ENCODE results near the gene CRELD2. TPM values are rescaled to one million over a fixed set of nuclear protein-coding genes. Genes with fewer than 3 reads are reported as not detected.

CRELD2 gene
- total RNA-seq, 2 experiments from 2014 or later = 15.2 to 16.4 TPM

DNA sequence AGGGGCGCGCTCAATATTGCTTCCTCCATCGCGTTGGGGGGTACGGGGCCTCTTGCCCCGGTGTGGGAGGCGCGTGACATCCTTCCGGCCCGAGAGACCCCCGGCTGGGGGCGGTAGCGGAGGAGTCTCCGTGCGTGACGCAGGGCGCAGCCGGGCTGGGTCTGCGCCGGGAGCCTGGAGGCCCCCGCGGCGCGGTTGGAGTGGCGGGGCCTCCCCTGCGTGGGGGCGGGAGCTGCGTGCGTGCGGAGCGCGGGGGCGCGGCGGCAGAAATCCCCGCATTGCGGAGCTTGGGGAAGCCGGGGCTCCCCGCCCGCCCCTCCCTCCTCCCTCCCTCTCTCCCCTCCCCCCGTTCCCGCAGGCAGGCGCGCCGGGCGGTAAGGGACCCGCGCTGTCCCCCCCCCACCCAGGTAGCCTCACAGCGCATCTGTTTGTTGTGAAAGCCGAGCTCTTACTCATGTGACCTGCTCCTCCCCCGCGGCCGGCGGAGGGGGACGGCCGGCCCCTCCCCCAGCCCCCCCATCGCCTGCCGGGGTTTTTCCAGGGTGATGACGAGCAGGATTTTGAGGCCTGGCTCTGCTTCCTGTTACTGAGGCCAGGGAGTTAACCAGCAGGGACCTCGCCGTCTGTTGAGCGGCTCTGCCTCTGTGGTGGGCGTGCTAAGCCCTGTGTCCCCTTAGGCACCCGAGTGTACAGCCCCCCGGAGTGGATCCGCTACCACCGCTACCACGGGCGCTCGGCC is 43.7 kb downstream of the CRELD2 start:
- peak; percentile 34 for ATAC-seq
- ChIA-PET POLR2A (interaction anchor here (1.2 to 4.7 kb wide), 8 partner anchors 9 to 44 kb away, joined by 3 to 46 read pairs (median 6); partner anchors contain the start of genes ALG12 and CRELD2), CTCF (interaction anchor here (0.5 to 2.7 kb wide), 5 partner anchors 10 to 289 kb away, joined by 3 to 19 read pairs (median 3); partner anchors contain the start of gene HDAC10)
- Mint-ChIP-seq H3K27ac (peak overlapping the region; percentile 93), H3K36me3 (ENCODE audit: low read depth) (peaks cover 32% of the 10 kb centered on the region), H3K9me3 (ENCODE audit: low read depth) (no peaks in the 10 kb centered on the region), H3K4me3 (peak overlapping the region; percentile 93), H3K4me1 (peaks cover 34% of the 10 kb centered on the region), H3K27me3 (no peaks in the 10 kb centered on the region)
- DNase-seq = peak; percentile 96
- intact Hi-C loops (cut with DNase I, micrococcal nuclease) = loop anchor here (1.0 to 5.0 kb wide), 7 partner anchors 15 to 660 kb away; partner anchors contain the start of genes PPP6R2 (in 1 of the 2) and SCO2 (in 1 of the 2)

DNA sequence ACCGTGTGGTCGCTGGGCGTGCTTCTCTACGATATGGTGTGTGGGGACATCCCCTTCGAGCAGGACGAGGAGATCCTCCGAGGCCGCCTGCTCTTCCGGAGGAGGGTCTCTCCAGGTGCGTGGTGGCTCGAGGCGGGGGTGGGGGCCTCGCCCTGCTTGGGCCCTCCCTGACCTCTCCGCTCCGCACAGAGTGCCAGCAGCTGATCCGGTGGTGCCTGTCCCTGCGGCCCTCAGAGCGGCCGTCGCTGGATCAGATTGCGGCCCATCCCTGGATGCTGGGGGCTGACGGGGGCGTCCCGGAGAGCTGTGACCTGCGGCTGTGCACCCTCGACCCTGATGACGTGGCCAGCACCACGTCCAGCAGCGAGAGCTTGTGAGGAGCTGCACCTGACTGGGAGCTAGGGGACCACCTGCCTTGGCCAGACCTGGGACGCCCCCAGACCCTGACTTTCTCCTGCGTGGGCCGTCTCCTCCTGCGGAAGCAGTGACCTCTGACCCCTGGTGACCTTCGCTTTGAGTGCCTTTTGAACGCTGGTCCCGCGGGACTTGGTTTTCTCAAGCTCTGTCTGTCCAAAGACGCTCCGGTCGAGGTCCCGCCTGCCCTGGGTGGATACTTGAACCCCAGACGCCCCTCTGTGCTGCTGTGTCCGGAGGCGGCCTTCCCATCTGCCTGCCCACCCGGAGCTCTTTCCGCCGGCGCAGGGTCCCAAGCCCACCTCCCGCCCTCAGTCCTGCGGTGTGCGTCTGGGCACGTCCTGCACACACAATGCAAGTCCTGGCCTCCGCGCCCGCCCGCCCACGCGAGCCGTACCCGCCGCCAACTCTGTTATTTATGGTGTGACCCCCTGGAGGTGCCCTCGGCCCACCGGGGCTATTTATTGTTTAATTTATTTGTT is 44.6 kb downstream of the CRELD2 start:
- peak overlapping the region; percentile 85 for H3K27ac Mint-ChIP-seq
- intact Hi-C loops (cut with DNase I, micrococcal nuclease) = loop anchor here (1.0 to 5.0 kb wide), 7 partner anchors 14 to 659 kb away; partner anchors contain the start of genes PPP6R2 (in 1 of the 2) and SCO2 (in 1 of the 2)
- POLR2A ChIA-PET = interaction anchor here (0.6 to 4.7 kb wide), 9 partner anchors 9 to 233 kb away, joined by 3 to 46 read pairs (median 5); partner anchors contain the start of genes ALG12 and CRELD2
- no peaks in the 10 kb centered on the region for H3K9me3 Mint-ChIP-seq (ENCODE audit: low read depth)
- CTCF ChIA-PET = interaction anchor here (1.4 to 2.7 kb wide), 2 partner anchors 12 to 32 kb away, joined by 3 to 19 read pairs; no protein-coding TSS in a partner anchor
- H3K36me3 Mint-ChIP-seq (ENCODE audit: low read depth) = peaks cover 33% of the 10 kb centered on the region
- no peaks in the 10 kb centered on the region for H3K27me3 Mint-ChIP-seq
- ATAC-seq (no peak), DNase-seq (peak; percentile 33)
- H3K4me3 Mint-ChIP-seq = peak overlapping the region; percentile 93
- H3K4me1 Mint-ChIP-seq = peaks cover 42% of the 10 kb centered on the region

DNA sequence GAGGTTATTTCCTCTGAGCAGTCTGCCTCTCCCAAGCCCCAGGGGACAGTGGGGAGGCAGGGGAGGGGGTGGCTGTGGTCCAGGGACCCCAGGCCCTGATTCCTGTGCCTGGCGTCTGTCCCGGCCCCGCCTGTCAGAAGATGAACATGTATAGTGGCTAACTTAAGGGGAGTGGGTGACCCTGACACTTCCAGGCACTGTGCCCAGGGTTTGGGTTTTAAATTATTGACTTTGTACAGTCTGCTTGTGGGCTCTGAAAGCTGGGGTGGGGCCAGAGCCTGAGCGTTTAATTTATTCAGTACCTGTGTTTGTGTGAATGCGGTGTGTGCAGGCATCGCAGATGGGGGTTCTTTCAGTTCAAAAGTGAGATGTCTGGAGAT is 45.2 kb downstream of the CRELD2 start:
- Mint-ChIP-seq H3K4me1 (peaks cover 41% of the 10 kb centered on the region), H3K36me3 (ENCODE audit: low read depth) (peaks cover 33% of the 10 kb centered on the region), H3K27ac (peak overlapping the region; percentile 85), H3K27me3 (no peaks in the 10 kb centered on the region), H3K9me3 (ENCODE audit: low read depth) (no peaks in the 10 kb centered on the region), H3K4me3 (peak overlapping the region; percentile 93)
- DNase-seq (peak; percentile 6), ATAC-seq (no peak)
- POLR2A ChIA-PET = interaction anchor here (1.4 to 4.7 kb wide), 3 partner anchors 8 to 29 kb away, joined by 3 to 46 read pairs (median 21); no protein-coding TSS in a partner anchor
- CTCF ChIA-PET = interaction anchor here (2.7 kb wide), 1 partner anchor 33 kb away, joined by 19 read pairs; no protein-coding TSS in a partner anchor
- intact Hi-C loops (cut with DNase I, micrococcal nuclease) = loop anchor here (2.0 to 5.0 kb wide), 6 partner anchors 13 to 659 kb away; partner anchors contain the start of genes PPP6R2 (in 1 of the 2) and SCO2 (in 1 of the 2)

DNA sequence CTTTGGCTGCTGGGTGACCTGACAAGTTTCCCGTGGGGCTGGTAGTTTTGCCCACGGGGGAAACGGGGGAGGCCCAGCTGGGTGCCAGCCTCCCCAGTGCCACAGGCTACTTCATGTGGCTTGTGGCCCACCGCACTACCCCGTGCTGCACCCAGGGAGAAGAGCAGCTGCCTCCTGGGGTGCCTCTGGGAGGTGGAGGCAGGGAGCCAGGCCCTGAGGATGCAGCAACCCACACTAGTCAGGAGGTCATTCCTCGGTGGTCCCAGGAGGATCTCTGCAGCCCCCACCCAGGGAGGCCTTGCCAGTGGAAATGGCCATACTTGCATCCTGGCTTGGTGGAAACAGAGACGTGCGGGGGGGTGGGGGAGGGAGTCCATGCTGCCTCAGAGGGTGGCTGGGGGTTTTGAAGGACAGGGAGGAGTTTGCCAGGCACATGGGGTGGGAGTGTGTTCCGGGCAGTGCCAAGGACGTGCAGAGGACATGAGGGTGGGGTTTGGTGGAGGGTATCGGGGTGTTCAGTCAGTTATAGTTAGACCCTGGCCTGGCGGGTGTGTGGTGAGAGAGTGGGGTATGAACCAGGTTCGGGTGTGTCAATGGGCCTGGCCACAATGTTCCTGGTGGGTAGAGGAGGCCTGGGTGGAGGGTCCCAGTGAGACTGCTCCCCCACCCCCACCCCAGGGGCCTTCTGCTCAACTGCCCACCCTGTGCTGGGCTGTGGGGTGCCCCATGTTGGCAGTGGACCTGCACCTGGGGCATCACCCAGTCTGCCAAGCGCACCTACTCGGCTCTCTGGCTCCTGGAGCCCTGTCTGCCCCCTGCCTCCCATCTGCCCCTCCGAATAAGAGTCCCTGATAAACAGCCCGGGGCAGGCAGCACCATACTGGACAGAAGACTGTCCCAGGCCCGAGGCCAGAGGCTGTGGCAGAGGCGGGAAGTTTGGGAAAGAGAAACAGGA is 46.0 kb downstream of the CRELD2 start:
- ChIA-PET CTCF (interaction anchor here (2.7 kb wide), 1 partner anchor 33 kb away, joined by 19 read pairs; no protein-coding TSS in a partner anchor), POLR2A (no interaction called here)
- intact Hi-C loops (cut with DNase I, micrococcal nuclease) = loop anchor here in 1 of 2 experiments (5.0 kb wide), 4 partner anchors 378 to 658 kb away; partner anchors contain the start of genes PPP6R2 and SCO2
- Mint-ChIP-seq H3K27ac (peak overlapping the region; percentile 85), H3K36me3 (ENCODE audit: low read depth) (peaks cover 33% of the 10 kb centered on the region), H3K4me3 (peak overlapping the region; percentile 93), H3K27me3 (no peaks in the 10 kb centered on the region), H3K9me3 (ENCODE audit: low read depth) (no peaks in the 10 kb centered on the region), H3K4me1 (peaks cover 35% of the 10 kb centered on the region)
- ATAC-seq (no peak), DNase-seq (peak; percentile 33)

DNA sequence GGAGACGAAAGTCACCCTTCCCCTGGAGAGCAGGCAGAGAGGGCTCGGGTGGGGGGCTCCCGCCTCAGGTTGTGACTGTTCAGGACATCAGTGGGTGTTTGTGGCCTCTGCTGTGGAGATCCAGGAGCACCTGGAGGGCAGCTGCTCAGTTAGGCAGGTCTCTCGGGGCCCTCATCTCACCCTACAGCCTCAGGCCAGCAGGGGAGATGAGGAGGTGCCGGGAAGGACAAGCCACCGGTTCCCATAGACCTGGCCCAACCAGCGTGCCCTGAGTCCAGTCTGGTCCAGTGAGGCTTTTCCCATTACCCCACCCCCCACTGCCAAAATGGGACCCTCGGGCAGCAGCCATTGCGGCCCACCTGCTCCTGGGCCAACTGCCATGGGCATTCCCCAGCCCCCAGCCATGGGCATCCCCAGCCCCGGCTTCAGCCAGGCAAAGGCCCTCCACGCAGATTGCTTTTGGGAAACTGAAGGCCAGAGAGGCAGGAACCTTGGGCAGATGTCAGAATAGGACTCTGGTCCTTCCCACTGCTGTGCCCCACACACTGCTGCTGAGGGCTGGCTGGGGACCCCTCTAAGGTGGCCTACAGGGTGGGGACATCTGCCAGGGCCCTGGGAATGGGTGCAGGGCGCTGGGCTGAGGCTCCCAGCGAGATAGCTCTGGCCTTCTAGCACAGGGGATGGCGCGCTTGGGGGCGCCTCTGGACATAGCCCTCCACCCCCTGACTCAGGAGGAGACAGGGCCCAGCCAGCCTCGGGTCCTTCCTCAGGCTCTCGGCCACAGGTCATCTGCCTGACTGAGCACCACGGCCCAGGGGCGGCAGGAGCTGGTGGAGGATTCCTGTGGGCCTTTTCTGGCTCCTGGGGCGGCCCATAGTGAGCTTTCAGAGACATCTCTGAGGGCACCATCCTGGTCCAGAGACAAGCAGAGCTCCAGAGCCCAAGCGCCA is 46.9 kb downstream of the CRELD2 start:
- H3K36me3 Mint-ChIP-seq (ENCODE audit: low read depth) = peaks cover 33% of the 10 kb centered on the region
- H3K27ac Mint-ChIP-seq = peak overlapping the region; percentile 85
- intact Hi-C loops (cut with DNase I, micrococcal nuclease) = no loop called here
- peak; percentile 42 for DNase-seq
- no peaks in the 10 kb centered on the region for H3K27me3 Mint-ChIP-seq
- peak overlapping the region; percentile 93 for H3K4me3 Mint-ChIP-seq
- H3K9me3 Mint-ChIP-seq (ENCODE audit: low read depth) = no peaks in the 10 kb centered on the region
- POLR2A ChIA-PET = interaction anchor here (1.4 to 3.1 kb wide), 2 partner anchors 29 to 140 kb away, joined by 3 to 15 read pairs; no protein-coding TSS in a partner anchor
- CTCF ChIA-PET = interaction anchor here (0.6 kb wide), 1 partner anchor 35 kb away, joined by 3 read pairs; no protein-coding TSS in a partner anchor
- peaks cover 42% of the 10 kb centered on the region for H3K4me1 Mint-ChIP-seq
- no peak for ATAC-seq

DNA sequence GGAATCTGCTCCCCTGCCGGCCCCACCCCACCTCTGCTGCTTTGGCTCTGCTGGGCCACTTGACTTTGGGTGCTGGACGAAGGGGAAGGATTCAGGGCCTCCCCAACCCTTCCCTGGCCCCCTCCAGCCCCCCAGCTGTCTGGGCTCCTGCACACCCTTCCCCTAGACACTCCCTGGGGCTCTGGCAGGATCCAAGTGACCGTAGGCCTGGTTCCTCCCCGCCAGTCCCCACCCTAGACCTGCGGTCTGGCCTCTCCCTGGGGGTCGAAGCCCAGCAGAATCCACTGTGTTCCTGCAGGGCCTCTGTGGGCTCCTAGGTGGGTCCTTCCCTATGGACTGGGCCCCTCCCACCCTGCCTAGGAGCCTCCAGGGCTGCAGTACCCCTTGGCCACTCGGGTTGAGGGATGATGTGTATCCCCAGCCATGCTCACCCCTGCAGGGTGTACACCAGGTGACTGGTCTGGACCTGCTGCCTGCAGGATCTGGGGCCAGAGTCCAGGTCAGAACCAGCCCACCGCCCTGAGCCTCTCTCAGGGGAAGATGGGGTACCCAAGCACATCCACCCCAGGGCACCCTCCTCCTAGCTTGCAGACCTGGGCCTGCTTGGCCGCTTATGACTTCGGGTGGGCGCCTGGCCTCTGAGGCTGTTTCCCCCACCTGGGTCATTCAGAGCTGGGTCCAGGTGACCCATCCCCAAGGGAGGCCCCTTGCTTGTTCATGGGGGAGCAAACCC is 47.8 kb downstream of the CRELD2 start:
- H3K4me3 Mint-ChIP-seq = peak overlapping the region; percentile 36
- H3K9me3 Mint-ChIP-seq (ENCODE audit: low read depth) = no peaks in the 10 kb centered on the region
- ChIA-PET POLR2A (interaction anchor here (1.4 to 3.1 kb wide), 3 partner anchors 29 to 141 kb away, joined by 3 to 15 read pairs (median 4); no protein-coding TSS in a partner anchor), CTCF (interaction anchor here (0.6 to 1.0 kb wide), 3 partner anchors 14 to 376 kb away, joined by 3 read pairs; no protein-coding TSS in a partner anchor)
- no peak for ATAC-seq
- H3K27me3 Mint-ChIP-seq = no peaks in the 10 kb centered on the region
- intact Hi-C loops (cut with DNase I, micrococcal nuclease) = no loop called here
- DNase-seq = peak; percentile 28
- H3K27ac Mint-ChIP-seq = no peak overlapping the region
- H3K36me3 Mint-ChIP-seq (ENCODE audit: low read depth) = peaks cover 33% of the 10 kb centered on the region
- H3K4me1 Mint-ChIP-seq = peaks cover 47% of the 10 kb centered on the region

DNA sequence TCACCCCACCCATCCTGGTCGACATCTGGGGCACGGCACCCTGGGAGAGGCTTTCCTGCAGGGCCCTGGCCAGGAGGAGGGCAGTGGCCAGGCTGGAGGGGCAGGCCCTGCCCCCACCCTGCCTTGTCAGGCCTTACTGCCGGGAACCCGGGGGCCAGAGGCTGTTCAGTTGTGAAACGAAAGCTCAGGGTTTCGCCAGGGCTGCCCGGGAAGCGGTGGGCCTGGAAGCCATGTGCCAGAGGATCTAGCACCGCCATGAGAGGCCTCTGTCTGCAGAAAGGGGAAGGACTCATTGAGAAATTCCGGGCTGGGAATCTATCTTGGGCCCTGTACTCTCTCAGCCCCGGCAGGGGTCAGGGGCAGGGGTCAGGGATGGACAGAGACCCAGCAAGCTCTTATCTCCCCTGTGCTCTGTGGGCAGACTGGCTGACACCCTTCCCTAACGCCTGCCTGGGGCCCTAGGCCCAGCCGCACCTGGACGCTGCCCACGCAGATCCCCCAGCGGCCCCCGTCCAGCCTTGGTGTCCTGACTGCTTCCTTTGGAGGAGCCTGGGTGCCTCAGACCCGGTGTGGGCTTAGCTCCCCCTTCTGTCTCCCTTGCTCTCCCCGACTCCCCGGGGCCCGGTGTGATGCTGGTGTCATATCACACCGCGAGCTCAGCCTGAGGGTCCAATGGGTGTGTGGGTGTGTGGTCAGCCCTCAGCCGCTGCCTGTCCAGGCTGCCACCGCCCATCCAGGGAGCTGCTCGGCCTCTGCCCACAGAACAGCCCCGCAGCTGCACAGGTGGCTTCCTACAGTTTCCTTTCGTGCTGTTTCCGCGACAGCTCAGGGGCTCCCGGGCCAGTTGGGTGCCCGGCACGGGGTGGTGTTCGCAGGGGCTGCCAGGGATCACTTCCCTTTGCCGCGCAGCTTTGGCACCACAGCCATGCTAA is 48.6 kb downstream of the CRELD2 start:
- Mint-ChIP-seq H3K27ac (peak overlapping the region; percentile 55), H3K27me3 (no peaks in the 10 kb centered on the region), H3K9me3 (ENCODE audit: low read depth) (no peaks in the 10 kb centered on the region), H3K36me3 (ENCODE audit: low read depth) (peaks cover 27% of the 10 kb centered on the region), H3K4me1 (peaks cover 47% of the 10 kb centered on the region), H3K4me3 (peak overlapping the region; percentile 42)
- DNase-seq (peak; percentile 48), ATAC-seq (no peak)
- POLR2A ChIA-PET = interaction anchor here (0.5 to 3.1 kb wide), 4 partner anchors 30 to 141 kb away, joined by 3 to 15 read pairs (median 4); no protein-coding TSS in a partner anchor
- intact Hi-C loops (cut with DNase I, micrococcal nuclease) = no loop called here
- CTCF ChIA-PET = interaction anchor here (0.9 to 1.2 kb wide), 4 partner anchors 9 to 376 kb away, joined by 3 read pairs; no protein-coding TSS in a partner anchor

DNA sequence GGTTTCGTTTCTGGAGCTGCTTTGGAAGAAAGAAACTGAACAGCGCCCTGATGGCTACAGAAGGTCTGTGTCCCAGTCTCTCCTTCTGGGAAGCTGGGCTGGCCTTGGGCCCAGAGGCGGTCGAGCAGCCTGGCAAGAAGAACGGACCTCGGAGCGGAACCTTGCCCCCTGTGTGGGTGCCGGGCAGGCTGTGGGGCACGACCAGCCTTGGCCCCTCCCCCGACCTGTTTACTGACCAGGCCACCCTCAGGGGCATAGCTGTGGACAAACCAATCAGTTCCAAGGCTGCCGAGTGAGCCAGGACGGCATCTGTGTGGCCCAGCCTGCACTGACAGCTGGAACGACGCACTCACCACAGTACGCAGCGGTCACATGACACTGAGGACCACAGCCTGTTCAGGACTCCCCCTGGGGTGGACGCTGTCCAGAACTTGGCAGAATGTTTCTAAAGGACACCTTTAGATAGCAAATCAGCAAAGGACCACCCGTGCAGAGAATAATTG is 49.3 kb downstream of the CRELD2 start:
- no peaks in the 10 kb centered on the region for H3K9me3 Mint-ChIP-seq (ENCODE audit: low read depth)
- DNase-seq (peak; percentile 31), ATAC-seq (no peak)
- no peak overlapping the region for H3K27ac Mint-ChIP-seq
- no peaks in the 10 kb centered on the region for H3K27me3 Mint-ChIP-seq
- H3K4me3 Mint-ChIP-seq = peak overlapping the region; percentile 42
- peaks cover 47% of the 10 kb centered on the region for H3K4me1 Mint-ChIP-seq
- CTCF ChIA-PET = interaction anchor here (1.1 to 1.2 kb wide), 2 partner anchors 8 to 138 kb away, joined by 3 read pairs; no protein-coding TSS in a partner anchor
- POLR2A ChIA-PET = interaction anchor here (1.6 to 3.1 kb wide), 2 partner anchors 31 to 63 kb away, joined by 4 to 15 read pairs; no protein-coding TSS in a partner anchor
- intact Hi-C loops (cut with DNase I, micrococcal nuclease) = no loop called here
- peaks cover 23% of the 10 kb centered on the region for H3K36me3 Mint-ChIP-seq (ENCODE audit: low read depth)

Measured in activated CD4-positive, alpha-beta T cell treated with anti-CD3 and anti-CD28 coated beads for 36 hours (primary cell).